ENCODE results near the gene SMIM7.
A peak's percentile ranks its signal among the peaks of the same experiment; 100 is the strongest.

SMIM7 gene

GRCh38 chr19:16628984-16629691 is 30.8 kb downstream of the SMIM7 start:
- Histone ChIP-seq H4K20me1 (ENCODE audit: insufficient read depth, low read length) (peaks cover 36% of the 10 kb centered on the region), H2AFZ (ENCODE audit: low read depth, low read length) (peak overlapping the region; percentile 95), H3K4me1 (ENCODE audit: insufficient read depth, low read length) (peaks cover 47% of the 10 kb centered on the region), H3K79me2 (ENCODE audit: insufficient read depth, low read length) (peaks cover 69% of the 10 kb centered on the region), H3K4me2 (ENCODE audit: insufficient read depth, low read length) (peak overlapping the region; percentile 78), H3K9ac (ENCODE audit: low read depth, low read length) (peak overlapping the region; percentile 99), H3K27me3 (ENCODE audit: insufficient read depth, low read length, poor library complexity) (no peaks in the 10 kb centered on the region), H3K4me3 (ENCODE audit: low read depth in 1 of 2, low read length in 2 of 2) (peak overlapping the region; percentile 79 to 89; a peak in 3 of 4 replicates), H3K9me3 (ENCODE audit: insufficient read depth, low read length, severe bottlenecking) (no peaks in the 10 kb centered on the region), H3K27ac (ENCODE audit: low read length) (peak overlapping the region; percentile 99), H3K36me3 (ENCODE audit: insufficient read depth, low read length) (peaks cover 57% of the 10 kb centered on the region)
- ATAC-seq (ENCODE audit: insufficient read depth, low read depth): peak; percentile 50
- DNase-seq: peak; percentile 70
- TF ChIP-seq, protein P1, sequence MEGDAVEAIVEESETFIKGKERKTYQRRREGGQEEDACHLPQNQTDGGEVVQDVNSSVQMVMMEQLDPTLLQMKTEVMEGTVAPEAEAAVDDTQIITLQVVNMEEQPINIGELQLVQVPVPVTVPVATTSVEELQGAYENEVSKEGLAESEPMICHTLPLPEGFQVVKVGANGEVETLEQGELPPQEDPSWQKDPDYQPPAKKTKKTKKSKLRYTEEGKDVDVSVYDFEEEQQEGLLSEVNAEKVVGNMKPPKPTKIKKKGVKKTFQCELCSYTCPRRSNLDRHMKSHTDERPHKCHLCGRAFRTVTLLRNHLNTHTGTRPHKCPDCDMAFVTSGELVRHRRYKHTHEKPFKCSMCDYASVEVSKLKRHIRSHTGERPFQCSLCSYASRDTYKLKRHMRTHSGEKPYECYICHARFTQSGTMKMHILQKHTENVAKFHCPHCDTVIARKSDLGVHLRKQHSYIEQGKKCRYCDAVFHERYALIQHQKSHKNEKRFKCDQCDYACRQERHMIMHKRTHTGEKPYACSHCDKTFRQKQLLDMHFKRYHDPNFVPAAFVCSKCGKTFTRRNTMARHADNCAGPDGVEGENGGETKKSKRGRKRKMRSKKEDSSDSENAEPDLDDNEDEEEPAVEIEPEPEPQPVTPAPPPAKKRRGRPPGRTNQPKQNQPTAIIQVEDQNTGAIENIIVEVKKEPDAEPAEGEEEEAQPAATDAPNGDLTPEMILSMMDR (IDR thresholded peaks at IDR 0.05; ENCODE audit: borderline replicate concordance, extremely low read depth, low read length, poor library complexity, severe bottlenecking): no peak
- no peak for TF ChIP-seq EZH2 (IDR thresholded peaks at IDR 0.05; ENCODE audit: borderline replicate concordance, low read depth, low read length, severe bottlenecking)

GRCh38 chr19:16628183-16628983 is 31.6 kb downstream of the SMIM7 start, which contains the start of gene MED26:
Gene MED26, minus strand, starts transcription at chr19:16628204. Its CDS starts 261 bp downstream, at chr19:16627943.
- Histone ChIP-seq H3K9ac (ENCODE audit: low read depth, low read length) (peak within 1 kb of the TSS; percentile 99), H3K36me3 (ENCODE audit: insufficient read depth, low read length) (peaks cover 56% of the 10 kb centered on the region), H3K4me2 (ENCODE audit: insufficient read depth, low read length) (peak within 1 kb of the TSS; percentile 84), H3K79me2 (ENCODE audit: insufficient read depth, low read length) (peaks cover 69% of the 10 kb centered on the region), H3K27ac (ENCODE audit: low read length) (peak within 1 kb of the TSS; percentile 99), H3K27me3 (ENCODE audit: insufficient read depth, low read length, poor library complexity) (no peaks in the 10 kb centered on the region), H3K4me1 (ENCODE audit: insufficient read depth, low read length) (peaks cover 47% of the 10 kb centered on the region), H2AFZ (ENCODE audit: low read depth, low read length) (peak within 1 kb of the TSS; percentile 95), H3K4me3 (ENCODE audit: low read depth in 1 of 2, low read length in 2 of 2) (peak within 1 kb of the TSS; percentile 88 to 95), H3K9me3 (ENCODE audit: insufficient read depth, low read length, severe bottlenecking) (no peaks in the 10 kb centered on the region), H4K20me1 (ENCODE audit: insufficient read depth, low read length) (peaks cover 43% of the 10 kb centered on the region)
- DNase-seq (peak; percentile 96), ATAC-seq (ENCODE audit: insufficient read depth, low read depth) (peak; percentile 83)
- TF ChIP-seq EZH2 (IDR thresholded peaks at IDR 0.05; ENCODE audit: borderline replicate concordance, low read depth, low read length, severe bottlenecking): no peak
- TF ChIP-seq, protein P1 (IDR thresholded peaks at IDR 0.05; ENCODE audit: borderline replicate concordance, extremely low read depth, low read length, poor library complexity, severe bottlenecking): peak; percentile 29

- H3K27me3 ChIP-seq (ENCODE audit: insufficient read depth, low read length, poor library complexity): no peaks in the 10 kb centered on the region
- peaks cover 70% of the 10 kb centered on the region for H3K79me2 ChIP-seq (ENCODE audit: insufficient read depth, low read length)
- H3K27ac ChIP-seq (ENCODE audit: low read length): peak overlapping the region; percentile 81
- peak overlapping the region; percentile 85 for H3K9ac ChIP-seq (ENCODE audit: low read depth, low read length)
- H3K4me1 ChIP-seq (ENCODE audit: insufficient read depth, low read length): peaks cover 47% of the 10 kb centered on the region
- H3K4me2 ChIP-seq (ENCODE audit: insufficient read depth, low read length): peak overlapping the region; percentile 84
- peaks cover 48% of the 10 kb centered on the region for H4K20me1 ChIP-seq (ENCODE audit: insufficient read depth, low read length)
- DNase-seq: no peak
- H3K9me3 ChIP-seq (ENCODE audit: insufficient read depth, low read length, severe bottlenecking): no peaks in the 10 kb centered on the region
- no peak overlapping the region for H2AFZ ChIP-seq (ENCODE audit: low read depth, low read length)
- H3K4me3 ChIP-seq (ENCODE audit: low read depth in 1 of 2, low read length in 2 of 2): peak overlapping the region; percentile 88 to 95
- H3K36me3 ChIP-seq (ENCODE audit: insufficient read depth, low read length): peaks cover 57% of the 10 kb centered on the region
- ATAC-seq (ENCODE audit: insufficient read depth, low read depth): no peak
- TF ChIP-seq EZH2 (IDR thresholded peaks at IDR 0.05; ENCODE audit: borderline replicate concordance, low read depth, low read length, severe bottlenecking): no peak
- TF ChIP-seq, protein P1 (IDR thresholded peaks at IDR 0.05; ENCODE audit: borderline replicate concordance, extremely low read depth, low read length, poor library complexity, severe bottlenecking): no peak
Observed at GRCh38 chr19:16627928-16628182, 32.1 kb downstream of the SMIM7 start.

Measured in DND-41 (cell line).